CMK (cell line): ENCODE results near the gene GJB6.
A peak's percentile ranks its signal among the peaks of the same experiment; 100 is the strongest.

Experiments
- DNase-seq: peaks from one replicate; pipeline ENCODE4 v3.0.0-alpha.2; 2010; ENCODE audit warnings: low read depth

Gene GJB6

DNA sequence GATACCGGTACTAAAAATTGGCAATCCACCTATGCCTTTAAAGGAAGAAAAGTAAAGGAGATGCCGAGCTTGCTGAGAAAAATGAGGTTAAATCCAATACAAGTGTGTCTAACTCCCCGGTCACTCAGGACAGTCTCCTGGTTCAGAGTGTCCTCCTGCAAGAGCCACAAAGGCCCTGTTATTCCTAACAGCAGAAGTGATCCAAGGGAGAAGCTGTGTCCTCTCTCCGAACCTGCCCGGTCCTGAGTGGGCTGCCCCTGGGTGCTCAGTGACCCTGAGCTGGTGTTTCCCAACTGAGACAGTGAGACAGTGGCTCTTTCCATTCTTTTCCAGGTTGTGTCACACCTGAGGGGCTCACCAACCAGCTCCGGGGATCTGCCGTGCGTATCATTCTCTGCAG, 4.8 kb downstream of the GJB6 start:
- no peak for DNase-seq

DNA sequence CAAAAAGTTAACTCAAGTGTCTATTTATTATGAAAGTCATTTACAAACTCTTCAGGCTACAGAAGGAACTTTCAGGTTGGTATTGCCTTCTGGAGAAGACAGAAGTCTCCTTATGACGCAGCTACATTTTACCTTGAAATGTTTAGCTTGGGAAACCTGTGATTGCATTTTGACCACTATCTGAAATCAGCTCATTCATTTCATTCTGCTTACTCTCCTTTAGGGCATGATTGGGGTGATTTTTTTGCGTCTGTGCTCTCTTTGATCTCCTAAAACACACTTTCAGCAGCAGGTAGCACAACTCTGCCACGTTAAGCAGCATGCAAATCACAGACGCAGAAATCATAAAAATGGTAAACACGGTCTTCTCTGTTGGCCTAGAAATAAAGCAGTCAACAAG, 9.6 kb downstream of the GJB6 start:
- DNase-seq = no peak

DNA sequence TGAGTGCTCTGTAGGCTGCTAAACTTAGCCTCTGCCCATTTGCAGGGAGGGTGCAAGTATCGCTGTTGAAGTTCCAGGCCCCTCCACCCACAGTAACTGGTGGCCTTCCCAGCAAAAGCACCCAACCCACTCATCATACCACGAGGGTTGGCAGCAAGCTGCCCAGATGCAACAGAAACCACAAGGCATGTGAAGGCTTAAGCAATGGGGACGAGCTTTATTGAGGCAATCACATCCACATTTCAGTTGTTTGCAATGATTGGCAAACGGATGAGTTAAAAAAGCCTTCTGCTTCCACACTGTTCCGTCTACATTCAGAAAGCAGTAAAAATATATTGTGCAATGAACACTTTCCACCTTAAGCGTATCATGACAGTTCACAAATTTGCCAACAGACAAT, 10.3 kb downstream of the GJB6 start:
- no peak for DNase-seq

DNA sequence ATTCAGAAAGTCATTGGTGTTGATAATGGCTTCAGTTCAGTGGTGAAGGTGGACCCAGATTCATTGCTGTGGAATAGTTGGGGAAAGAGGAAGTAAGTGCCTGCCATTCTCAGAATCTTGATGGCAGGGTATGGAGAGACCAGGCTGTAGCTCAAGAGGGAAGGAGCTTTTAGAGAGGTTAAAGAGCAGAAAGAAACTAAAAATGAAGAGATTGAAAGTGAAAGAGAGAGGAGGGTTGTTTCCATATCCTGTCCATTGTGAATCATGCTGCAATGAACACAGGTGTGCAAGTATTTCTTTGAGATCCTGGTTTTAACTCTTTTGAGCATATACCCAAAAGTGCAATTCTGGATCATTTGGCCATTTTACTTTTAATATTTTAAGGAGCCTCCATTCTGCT, 12.5 kb downstream of the GJB6 start:
- DNase-seq = no peak

DNA sequence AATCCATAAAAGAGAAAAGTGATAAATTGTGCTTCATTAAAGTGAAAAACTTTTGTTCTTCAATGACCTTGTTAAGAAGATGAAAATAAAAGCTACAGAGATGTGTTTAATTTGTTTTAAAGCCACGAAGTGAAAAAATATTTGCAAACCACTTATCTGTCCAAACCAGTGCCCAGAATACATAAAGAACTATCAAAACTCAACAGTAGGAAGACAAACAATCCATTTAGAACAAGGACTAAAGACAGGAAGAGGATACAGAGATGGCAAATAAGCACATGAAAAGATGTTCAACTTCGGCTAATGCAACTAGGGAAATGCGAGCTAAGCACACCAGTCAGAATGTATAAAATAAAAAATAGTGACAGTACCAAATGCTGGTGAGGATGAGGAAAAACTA, 15.0 kb downstream of the GJB6 start:
- no peak for DNase-seq

DNA sequence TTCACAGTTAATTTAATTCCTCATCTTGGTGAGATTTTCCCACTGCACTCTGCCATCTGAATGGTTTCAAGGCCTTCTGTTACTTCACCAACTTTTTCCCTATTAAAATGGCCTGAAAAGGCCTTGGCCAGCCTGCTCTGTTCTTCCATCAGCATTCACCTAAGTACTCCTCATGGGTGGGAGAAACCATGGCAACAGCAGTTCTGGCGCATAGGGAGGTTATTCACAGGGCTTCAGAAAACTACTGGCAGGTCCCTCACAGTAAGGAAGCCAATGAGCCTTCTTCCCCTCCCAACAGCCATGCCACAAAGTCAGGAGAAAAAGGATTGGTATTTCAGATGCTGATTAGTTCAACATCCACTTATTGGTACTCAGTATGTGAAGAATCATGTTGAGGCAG, 22.2 kb downstream of the GJB6 start:
- no peak for DNase-seq

DNA sequence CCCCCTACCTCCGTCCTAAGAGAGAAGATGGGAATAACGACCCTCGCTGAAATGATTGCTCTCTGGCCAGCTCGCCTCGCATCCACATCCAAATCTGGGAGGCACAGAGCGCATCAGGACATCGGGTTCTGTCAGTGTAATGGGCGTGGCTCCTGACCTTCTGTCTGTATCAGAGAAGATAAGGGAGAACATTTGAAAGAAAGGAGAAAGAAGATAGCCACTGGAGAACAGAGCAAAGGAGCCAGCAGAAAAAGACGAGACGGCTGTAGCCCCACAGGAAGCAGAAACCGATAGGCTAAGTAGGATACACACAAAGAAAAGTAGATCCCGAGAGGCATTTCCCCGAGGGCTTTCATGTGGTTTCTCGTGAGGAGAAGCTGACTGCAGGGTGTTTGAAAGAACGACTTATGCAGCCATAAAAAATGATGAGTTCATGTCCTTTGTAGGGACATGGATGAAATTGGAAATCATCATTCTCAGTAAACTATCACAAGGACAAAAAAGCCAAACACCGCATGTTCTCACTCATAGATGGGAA, 25.4 kb downstream of the GJB6 start:
- DNase-seq = peak; percentile 61

DNA sequence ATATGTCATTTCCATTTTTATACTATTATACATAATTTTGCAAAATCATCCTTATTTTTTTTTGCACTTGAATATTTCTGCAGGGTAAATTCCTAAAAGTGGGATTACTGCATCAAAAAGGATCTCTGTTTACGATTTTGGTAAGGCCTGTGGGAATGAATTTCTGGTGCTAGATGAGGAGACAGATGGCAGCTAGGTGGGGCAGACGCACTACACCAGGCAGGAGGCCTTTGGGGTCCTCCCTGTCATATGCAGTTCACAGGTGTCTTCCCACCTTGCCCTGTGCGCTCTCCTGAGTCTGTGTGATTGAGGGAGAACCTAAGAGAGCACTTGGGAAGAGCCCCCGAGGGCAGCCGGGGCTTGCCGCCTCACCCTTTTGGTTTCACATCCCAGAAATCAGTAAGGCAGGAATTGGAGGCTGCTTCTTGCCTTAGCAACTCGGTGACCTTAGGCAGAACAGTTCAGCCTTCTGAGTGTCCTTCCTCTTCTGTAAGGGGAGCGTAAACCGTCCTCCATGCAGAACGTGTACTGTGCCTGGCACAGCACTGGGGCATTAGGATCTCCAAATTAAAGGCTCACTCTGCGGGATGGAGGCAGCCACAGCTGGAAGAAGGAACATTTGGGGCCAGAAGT, 25.9 kb downstream of the GJB6 start:
- no peak for DNase-seq

DNA sequence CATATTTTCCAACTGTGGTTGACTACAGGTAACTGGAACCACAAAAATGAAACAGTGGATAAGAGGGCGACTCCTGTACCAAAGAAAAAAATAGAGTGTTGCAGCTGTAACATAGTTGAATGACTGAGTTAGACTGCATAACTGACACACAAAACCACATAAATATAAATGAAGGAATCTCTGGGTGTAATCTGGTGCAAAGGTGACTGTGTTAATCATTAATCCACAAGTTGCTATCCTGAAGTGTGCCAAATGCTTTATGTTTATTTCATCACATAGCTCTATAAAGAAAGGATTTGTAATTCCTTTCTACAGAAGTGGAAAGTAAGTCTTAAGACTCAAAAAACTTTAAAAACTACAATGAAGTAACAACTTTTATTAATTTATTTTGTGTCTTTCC, 33.3 kb downstream of the GJB6 start:
- no peak for DNase-seq

DNA sequence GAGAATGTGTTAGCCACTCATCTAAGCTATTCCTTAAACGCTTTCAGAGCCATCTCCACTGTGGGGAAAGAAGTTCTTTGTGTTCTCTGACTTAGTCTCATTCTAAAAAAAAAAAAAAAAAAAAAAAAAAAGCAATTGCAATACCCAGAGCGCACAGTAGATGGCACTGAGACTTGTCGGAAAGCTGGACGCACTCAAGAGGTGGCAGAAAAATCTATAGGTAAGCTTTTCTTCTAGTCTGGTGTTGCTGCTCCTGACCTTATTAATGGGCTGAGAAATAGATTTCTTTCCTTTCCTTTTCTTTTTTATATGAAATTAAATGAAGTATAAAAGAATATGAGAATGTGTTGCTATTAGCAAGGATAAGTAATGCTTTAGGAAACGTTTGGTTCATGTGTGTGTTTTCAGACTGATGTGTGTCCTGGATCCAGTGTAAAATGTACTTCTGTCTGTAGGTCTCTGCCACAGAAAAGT, 34.7 kb downstream of the GJB6 start:
- no peak for DNase-seq

DNA sequence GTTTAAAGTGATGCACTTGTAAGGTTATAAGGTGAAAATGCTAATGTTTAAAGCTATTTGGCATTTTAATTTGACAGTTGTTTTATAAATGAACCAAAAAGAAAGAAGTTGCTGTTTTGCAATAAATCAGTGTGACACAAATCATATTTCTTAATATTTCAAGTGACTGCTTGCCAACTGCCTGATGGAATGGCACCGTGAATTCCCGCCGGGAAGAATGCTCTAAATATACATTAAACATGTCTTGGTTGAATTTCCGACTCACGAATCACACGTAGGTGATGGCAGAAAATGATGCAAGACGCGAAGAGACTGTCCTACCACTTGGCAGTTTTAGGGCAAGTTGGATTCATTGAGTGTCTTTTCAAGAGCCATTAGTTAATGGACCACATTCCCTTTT, 36.3 kb downstream of the GJB6 start:
- no peak for DNase-seq

DNA sequence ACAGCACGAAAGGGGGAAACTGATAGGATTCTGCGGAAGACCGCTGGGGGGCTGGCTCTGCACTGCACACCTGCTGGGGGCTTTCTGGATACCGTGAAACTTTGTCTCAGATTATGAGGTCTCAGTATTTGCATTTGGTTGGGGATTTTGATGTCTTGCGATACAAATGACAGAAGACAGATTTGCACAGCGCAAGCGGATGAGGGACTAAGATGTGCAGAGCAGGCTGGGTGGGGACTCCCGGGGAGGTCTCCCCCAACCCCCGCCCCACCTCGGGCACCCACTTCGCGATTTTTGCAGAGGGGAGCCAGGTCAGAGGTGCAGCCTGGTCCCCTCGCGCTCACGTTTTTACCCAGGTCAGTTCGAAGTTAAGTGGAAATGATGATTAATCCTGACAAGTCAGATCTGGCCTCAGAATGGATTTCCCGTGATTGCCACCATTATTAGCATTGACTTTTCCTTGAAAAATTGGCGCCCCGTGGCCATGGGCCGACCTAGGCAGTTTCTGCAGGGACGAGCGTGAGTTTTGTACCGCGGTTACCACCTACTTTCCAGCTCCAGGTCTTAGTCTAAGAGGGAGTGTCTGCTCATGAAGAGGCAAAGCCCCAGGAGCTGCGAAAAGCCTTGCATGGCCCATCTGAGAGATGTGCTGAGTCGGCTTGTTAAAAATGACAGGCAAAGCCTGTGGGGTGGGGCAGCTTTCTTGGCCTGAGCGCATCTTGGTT, 38.0 kb downstream of the GJB6 start:
- no peak for DNase-seq

DNA sequence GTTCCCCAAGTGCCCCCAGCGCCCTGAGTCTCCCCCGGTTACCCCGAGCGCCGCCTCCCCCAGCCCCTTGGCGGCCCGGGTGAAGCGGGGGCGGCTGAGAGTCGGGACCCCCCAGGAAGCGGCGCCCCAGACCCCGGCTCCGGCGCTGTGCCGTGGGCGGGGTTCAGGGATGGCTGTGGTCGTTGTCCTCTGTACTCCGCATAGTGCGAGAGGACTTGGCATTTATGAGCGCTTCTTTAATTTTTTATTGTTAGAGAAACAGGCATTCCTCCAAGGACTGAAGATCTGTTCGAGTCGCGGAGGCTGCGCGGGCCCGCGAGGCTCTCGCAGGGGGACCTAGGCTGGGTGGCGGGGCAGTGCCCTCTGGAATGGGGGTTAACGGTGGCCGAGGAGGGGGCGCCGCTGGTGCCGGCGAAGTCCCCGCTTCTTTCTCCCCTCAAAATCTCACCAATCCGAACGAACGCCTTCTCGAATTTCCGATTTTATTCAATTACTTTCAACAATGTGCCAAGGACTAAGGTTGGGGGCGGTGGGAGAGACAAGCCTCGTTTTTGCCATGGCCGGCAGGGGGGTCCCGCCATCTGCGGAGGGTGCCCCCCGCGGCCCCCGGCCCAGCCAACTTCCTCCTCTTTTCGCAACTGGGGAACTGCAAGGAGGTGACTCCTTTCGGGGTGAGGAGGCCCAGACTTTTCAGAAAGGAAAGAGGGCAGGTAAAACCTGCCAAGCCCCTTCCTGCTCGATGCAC, 38.8 kb downstream of the GJB6 start:
- no peak for DNase-seq

DNA sequence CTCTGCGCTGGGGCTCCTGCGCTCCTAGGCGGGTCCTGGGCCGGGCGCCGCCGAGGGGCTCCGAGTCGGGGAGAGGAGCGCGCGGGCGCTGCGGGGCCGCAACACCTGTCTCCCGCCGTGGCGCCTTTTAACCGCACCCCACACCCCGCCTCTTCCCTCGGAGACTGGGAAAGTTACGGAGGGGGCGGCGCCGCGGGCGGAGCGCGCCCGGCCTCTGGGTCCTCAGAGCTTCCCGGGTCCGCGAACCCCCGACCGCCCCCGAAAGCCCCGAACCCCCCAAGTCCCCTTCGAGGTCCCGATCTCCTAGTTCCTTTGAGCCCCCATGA, 39.3 kb downstream of the GJB6 start, which contains the start of gene GJB2:
GJB2 (minus strand) TSS at position 103 of the 326 bp plus-strand sequence. CDS start 3,357 bp downstream, outside the sequence.
- DNase-seq = no peak

DNA sequence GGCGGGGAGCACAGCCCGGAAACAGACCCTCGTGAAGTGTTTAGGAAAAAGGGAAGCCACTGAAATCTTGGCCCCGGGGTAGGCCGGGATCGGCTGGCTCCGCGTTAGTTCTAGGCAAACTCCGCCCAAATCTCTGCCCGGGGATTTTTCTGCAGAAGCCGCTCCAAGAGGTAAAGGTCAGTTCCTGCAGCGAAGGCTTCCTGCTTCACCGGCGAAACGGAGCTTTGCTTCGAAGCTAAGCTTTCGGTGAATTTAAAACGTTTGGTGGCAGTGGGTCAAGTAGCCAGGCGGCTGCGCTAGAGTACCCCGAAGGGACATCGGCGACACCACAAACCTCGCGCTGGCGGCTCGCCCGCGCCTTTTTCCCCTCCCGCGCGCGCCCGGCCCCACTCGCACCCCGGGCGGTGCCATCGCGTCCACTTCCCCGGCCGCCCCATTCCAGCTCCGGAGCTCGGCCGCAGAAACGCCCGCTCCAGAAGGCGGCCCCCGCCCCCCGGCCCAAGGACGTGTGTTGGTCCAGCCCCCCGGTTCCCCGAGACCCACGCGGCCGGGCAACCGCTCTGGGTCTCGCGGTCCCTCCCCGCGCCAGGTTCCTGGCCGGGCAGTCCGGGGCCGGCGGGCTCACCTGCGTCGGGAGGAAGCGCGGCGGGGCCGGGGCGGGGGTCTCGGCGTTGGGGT, 39.8 kb downstream of the GJB6 start:
- DNase-seq = no peak

DNA sequence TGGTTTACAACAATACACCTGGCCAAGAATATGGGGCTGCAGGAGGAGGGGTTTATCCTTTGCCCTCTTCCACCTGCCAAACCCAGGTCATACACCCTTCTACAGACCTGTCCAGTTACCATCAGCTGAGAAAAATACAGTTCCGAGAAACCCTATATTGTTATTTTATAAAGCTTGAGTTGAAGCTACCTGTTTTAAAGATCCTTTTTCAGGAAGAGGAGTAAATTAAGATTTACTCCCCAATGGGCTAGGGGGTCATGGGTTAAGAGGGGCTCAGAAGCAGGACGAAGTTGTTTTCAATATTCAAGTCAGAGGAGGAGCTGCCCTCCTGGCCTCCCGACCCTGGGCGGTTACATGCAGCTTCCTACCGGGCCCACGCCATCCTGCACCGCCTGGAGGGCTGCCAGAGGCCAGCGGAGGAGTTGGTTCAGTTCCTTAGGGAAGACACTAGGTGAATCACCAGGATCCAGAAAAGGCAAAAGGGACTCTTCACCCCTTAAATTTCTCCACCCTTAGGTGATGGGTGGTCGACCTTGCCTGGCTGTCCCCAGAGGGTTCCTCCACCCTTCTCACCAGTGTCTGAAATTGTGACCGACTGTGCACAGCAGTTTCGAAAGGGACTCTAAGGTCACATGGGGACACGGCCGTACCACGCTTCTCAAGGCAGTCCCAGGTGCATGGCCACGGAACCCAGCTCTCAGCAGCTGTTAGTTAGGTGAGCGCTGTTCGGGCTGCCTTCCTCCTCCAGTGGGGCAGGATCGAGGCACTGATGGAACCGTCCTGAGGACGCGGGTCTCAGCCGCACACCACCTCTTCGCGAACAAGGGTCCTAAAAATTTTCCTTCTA, 40.6 kb downstream of the GJB6 start:
- DNase-seq = no peak

DNA sequence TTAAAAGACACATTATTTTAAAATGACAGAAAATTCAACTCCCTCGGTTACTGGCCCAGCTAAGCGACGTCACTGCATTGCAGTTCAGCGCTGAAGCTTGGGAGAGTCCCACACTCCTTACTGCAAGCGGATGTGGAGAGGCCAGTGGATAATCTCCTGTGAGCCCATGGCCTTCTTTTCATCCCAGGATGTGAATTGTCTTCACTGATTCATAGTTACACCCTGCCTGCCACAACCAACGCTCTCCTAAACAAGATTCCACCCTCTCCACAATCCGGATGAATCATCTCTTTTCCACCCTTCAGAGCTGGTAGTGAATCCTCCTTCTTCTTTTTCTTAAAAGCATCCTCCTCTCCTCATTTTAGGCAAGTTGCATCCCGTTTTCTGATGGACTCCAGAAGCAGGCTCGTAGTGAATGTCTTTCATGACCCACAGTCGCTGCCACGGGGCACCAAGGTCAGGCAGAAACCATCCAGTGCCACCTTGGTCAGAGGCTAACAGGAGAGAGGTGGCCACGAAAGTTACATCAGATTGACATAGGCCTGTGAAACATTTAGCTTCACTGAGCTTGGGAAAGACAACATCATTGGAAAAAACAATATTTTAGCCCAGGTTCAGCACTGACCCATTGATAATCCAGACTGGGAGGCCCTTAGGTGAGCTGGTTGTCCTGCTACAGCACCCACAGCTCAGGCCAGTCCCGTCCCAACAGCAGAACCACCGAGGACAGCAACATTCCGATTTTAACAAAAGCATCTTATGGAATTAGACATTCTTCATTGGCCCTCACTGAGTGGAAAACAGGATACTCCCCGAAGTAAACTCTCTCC, 41.4 kb downstream of the GJB6 start:
- DNase-seq = no peak

DNA sequence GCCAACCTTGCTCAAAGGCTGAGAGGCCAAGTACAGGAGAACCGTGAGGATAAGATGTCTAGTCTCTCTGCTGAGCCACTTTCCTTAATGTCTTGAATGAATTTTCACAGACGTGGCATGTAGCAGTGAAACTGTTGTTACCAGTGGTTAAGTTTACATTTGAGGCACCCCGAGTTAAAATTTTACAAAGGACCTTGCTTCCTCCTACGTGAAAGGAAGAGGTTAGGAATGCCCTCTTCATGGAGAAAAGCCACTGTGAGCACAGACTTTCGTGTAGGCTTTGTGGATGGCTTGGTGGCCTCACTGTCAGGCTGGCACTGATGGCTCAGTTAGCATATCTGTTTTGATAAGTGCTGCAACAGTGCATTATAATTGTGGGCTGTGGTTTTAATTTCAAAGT, 42.0 kb downstream of the GJB6 start:
- DNase-seq = no peak

DNA sequence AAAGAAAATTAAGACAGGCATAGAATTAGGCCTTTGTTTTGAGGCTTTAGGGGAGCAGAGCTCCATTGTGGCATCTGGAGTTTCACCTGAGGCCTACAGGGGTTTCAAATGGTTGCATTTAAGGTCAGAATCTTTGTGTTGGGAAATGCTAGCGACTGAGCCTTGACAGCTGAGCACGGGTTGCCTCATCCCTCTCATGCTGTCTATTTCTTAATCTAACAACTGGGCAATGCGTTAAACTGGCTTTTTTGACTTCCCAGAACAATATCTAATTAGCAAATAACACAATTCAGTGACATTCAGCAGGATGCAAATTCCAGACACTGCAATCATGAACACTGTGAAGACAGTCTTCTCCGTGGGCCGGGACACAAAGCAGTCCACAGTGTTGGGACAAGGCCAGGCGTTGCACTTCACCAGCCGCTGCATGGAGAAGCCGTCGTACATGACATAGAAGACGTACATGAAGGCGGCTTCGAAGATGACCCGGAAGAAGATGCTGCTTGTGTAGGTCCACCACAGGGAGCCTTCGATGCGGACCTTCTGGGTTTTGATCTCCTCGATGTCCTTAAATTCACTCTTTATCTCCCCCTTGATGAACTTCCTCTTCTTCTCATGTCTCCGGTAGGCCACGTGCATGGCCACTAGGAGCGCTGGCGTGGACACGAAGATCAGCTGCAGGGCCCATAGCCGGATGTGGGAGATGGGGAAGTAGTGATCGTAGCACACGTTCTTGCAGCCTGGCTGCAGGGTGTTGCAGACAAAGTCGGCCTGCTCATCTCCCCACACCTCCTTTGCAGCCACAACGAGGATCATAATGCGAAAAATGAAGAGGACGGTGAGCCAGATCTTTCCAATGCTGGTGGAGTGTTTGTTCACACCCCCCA, 43.2 kb downstream of the GJB6 start:
- DNase-seq = peak; percentile 52

DNA sequence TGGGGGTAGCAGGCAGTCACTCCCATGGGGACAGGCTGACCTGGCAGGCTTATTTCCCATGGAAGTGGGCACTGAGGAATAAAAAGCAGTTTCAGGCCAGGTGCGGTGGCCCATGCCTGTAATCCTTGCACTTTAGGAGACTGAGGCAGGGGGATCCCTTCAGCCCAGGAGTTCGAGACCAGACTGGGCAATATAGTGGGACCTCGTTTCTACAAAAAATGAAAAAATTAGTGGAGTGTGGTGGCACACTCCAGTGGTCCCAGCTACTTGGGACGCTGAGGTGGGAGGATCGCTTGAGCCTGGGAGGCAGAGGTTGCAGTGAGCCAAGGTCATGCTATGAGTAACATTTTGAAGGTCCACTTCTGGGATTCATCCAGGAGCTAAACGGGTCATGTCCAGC, 45.3 kb downstream of the GJB6 start:
- DNase-seq = no peak
